Stomach (tissue), 9 donors: ENCODE results near the gene ABI3BP. TPM values are rescaled to one million over a fixed set of nuclear protein-coding genes. Genes with fewer than 3 reads are reported as not detected.
A peak's percentile ranks its signal among the peaks of the same experiment; 100 is the strongest.

Experiments used
- DNase-seq, 2 donors: peaks; one replicate each; pipeline versions ENCODE4 v3.0.0 to v3.0.0-alpha.2; 2013 to 2019
- H3K27ac ChIP-seq, 5 donors: fragments of 200-600 bp in 4 of 5; sonication (generic) in 4 of 5; one replicate each; pipeline ENCODE4 v1.5.1; 2013 to 2019; ENCODE audit warnings: mild to moderate bottlenecking in 1 of 5, moderate library complexity in 1 of 5
- H3K27me3 ChIP-seq, 3 donors: fragments of 200-600 bp; sonication (generic); one replicate each; pipeline ENCODE4 v1.5.1; 2017 to 2019; ENCODE audit warnings: mixed run types in 1 of 3
- H3K36me3 ChIP-seq, 4 donors: fragments of 200-600 bp; sonication (generic); 1 replicate in 3 of 4; 2 replicates in 1 of 4; pipeline ENCODE4 v1.5.1; 2016 to 2019
- H3K4me1 ChIP-seq, 4 donors: fragments of 200-600 bp; sonication (generic); one replicate each; pipeline ENCODE4 v1.5.1; 2016 to 2019
- H3K4me3 ChIP-seq, 4 donors: fragments of 200-600 bp; sonication (generic) in 3 of 4; one replicate each; pipeline ENCODE4 v1.5.1; 2016 to 2019; ENCODE audit warnings: mild to moderate bottlenecking in 1 of 4
- H3K9me3 ChIP-seq, 4 donors: fragments of 200-600 bp; sonication (generic); one replicate each; pipeline ENCODE4 v1.5.1; 2016 to 2019
- CTCF ChIP-seq, 7 experiments: fragments of 450-650 bp in 4 of 7; fragments of 200-600 bp in 3 of 7; sonication (generic) in 3 of 7; IDR thresholded peaks; one replicate each; pipeline ENCODE4 v1.5.1; 2016 to 2019; ENCODE audit warnings: antibody characterized with exemption in 7 of 7, control low read depth in 2 of 7, mild to moderate bottlenecking in 1 of 7
- EP300 ChIP-seq: sonication (generic); formaldehyde crosslinking; IDR thresholded peaks from one replicate; pipeline ENCODE4 v1.6.1; 2017; ENCODE audit warnings: antibody characterized with exemption
- POLR2A ChIP-seq, 4 donors: fragments of 450-650 bp; IDR thresholded peaks; one replicate each; pipeline ENCODE4 v1.6.1; 2016; ENCODE audit warnings: antibody characterized with exemption in 4 of 4, control low read depth in 2 of 4, mild to moderate bottlenecking in 1 of 4, moderate library complexity in 1 of 4
- POLR2AphosphoS5 ChIP-seq, 3 donors: sonication (generic); formaldehyde crosslinking; IDR thresholded peaks; one replicate each; pipeline ENCODE4 v1.6.1; 2016; ENCODE audit warnings: antibody characterized with exemption in 3 of 3
- WGBS, 5 donors: extraction: QIAGEN DNeasy Blood & Tissue Kit in 3 of 5; methylation state at CpG; one replicate each; pipeline versions ENCODE4 v1.1.5 to v1.1.7; 2013 to 2018; 5-methylcytosine and 5-hydroxymethylcytosine counted together
- intact Hi-C: fragments of 100-400 bp; cut with DNase I; formaldehyde crosslinking; loops from one replicate; pipeline ENCODE4 v1.15.1; 2023; ENCODE audit warnings: low total_unique reads
- polyA plus RNA-seq, 3 donors: library from polyadenylated mRNA; stranded (reverse); fragments of 200-250 nt; gene quantifications; one replicate each; pipeline ENCODE4 v1.2.3, GENCODE V29; 2013
- total RNA-seq, 5 donors: library from RNA; depleted of rRNA; stranded (reverse); fragments of >200 nt; gene quantifications; one replicate each; pipeline versions ENCODE4 v1.1.0 to v1.2.3, GENCODE V29; 2014 to 2016
- donor health status: healthy with polysubstance abuse.
- donor health status: Bipolar disorder and iron deficiency.
- donor health status: healthy.

Gene ABI3BP
- total and polyA plus RNA-seq, 8 donors = 1.5 to 252 (median 21.7) TPM

DNA sequence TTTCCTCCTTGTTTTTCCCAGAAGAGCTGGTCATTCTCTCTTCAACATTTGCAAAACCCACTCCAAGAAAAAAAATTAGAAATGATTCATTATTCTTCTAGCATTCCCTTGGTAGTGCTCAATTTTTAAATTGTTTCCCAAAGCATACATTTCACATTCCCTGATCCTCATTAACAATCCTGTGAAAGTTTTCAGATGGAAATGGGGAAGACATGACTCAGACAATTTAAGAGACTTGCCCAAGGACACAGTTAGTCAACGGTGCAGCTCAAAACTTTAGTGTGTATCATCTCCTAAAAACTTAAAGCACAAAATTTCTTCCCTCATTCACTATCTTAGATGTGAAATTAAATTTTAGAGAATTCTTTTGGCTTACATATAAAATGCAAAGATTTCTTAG is 17.1 kb upstream of the ABI3BP start:
- no peak for DNase-seq
- 80 to 87% (median 83%) methylated on average over 1 of the region's 1 CpG for WGBS, 5 donors
- Histone ChIP-seq H3K4me1 (no peaks in the 10 kb centered on the region), H3K9me3 (peaks cover 0 to 27% (median 4%) of the 10 kb centered on the region in 4 donors), H3K36me3 (no peaks in the 10 kb centered on the region), H3K27ac (no peak overlapping the region), H3K27me3 (no peaks in the 10 kb centered on the region), H3K4me3 (no peak overlapping the region)
- TF ChIP-seq CTCF (IDR thresholded peaks at IDR 0.05) (no peak), EP300 (no peak), POLR2AphosphoS5 (IDR thresholded peaks at IDR 0.05) (no peak), POLR2A (IDR thresholded peaks at IDR 0.05) (no peak)
- intact Hi-C loops = no loop called here

DNA sequence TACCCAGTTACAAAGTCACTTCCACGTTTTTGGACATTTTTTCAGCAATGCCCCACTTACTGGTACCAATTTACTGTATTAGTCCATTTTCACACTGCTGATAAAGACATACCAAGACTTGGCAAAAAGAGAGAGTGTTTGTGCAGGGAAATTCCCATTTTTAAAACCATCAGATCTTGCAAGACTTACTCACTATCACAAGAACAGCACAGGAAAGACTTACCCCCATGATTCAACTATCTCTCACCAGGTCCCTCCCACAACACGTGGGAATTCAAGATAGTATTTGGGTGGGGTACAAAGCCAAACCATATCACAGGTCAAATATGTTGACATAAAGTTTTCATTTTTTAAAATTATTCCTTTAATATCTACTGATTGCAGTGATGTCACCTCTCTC is 16.2 kb upstream of the ABI3BP start:
- Histone ChIP-seq H3K9me3 (peaks cover 0 to 27% (median 4%) of the 10 kb centered on the region in 4 donors), H3K27me3 (no peaks in the 10 kb centered on the region), H3K4me3 (no peak overlapping the region), H3K4me1 (no peaks in the 10 kb centered on the region), H3K36me3 (no peaks in the 10 kb centered on the region), H3K27ac (no peak overlapping the region)
- no peak for DNase-seq
- intact Hi-C loops = no loop called here
- 19 to 34% (median 30%) methylated on average over 2 of the region's 2 CpGs for WGBS, 5 donors
- TF ChIP-seq POLR2A (IDR thresholded peaks at IDR 0.05) = no peak
- no peak for TF ChIP-seq CTCF (IDR thresholded peaks at IDR 0.05)
- no peak for TF ChIP-seq POLR2AphosphoS5 (IDR thresholded peaks at IDR 0.05)
- TF ChIP-seq EP300 = no peak

- WGBS, 5 donors = 74 to 89% (median 87%) methylated on average over 2 of the region's 2 CpGs
- no peaks in the 10 kb centered on the region for H3K27me3 ChIP-seq
- H3K9me3 ChIP-seq = no peaks in the 10 kb centered on the region
- no peaks in the 10 kb centered on the region for H3K36me3 ChIP-seq
- intact Hi-C loops = no loop called here
- H3K27ac ChIP-seq = no peak overlapping the region
- DNase-seq = no peak
- H3K4me3 ChIP-seq = no peak overlapping the region
- no peak for TF ChIP-seq POLR2AphosphoS5 (IDR thresholded peaks at IDR 0.05)
- TF ChIP-seq EP300 = no peak
- TF ChIP-seq CTCF (IDR thresholded peaks at IDR 0.05) = no peak
- no peak for TF ChIP-seq POLR2A (IDR thresholded peaks at IDR 0.05)
- H3K4me1 ChIP-seq = peaks cover 0 to 6% (median 3%) of the 10 kb centered on the region in 4 donors
Measured at GRCh38 chr3:100999160-100999559, 5.9 kb upstream of the ABI3BP start.

DNA sequence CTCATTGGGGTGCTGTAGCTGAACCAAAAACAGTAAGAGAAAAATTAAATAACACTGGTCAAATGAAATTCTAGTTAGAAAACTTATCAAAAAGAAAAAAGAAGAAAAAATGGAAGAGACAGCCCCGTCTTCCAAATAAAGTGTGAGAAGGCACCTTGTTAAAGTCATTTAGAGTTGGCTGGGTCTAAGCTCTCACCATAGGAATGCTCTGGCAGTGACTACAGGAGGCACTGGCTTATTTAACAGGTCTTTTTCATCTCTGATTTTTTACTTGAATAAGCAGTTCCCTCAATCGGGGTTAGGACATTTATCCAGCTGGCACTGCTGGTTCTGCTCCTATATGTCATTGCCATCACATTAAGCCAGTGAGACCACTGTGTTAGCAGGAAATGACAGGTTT is 1.6 kb upstream of the ABI3BP start:
- DNase-seq = no peak
- Histone ChIP-seq H3K4me3 (no peak overlapping the region), H3K9me3 (no peaks in the 10 kb centered on the region), H3K36me3 (no peaks in the 10 kb centered on the region), H3K4me1 (peaks cover 0 to 14% (median 6%) of the 10 kb centered on the region in 4 donors), H3K27ac (peak overlapping the region in 3 of 5 donors; percentile 52 to 82 (median 78)), H3K27me3 (no peaks in the 10 kb centered on the region)
- intact Hi-C loops = no loop called here
- 64 to 82% (median 80%) methylated on average over 2 of the region's 2 CpGs for WGBS, 5 donors
- TF ChIP-seq POLR2AphosphoS5 (IDR thresholded peaks at IDR 0.05) = no peak

DNA sequence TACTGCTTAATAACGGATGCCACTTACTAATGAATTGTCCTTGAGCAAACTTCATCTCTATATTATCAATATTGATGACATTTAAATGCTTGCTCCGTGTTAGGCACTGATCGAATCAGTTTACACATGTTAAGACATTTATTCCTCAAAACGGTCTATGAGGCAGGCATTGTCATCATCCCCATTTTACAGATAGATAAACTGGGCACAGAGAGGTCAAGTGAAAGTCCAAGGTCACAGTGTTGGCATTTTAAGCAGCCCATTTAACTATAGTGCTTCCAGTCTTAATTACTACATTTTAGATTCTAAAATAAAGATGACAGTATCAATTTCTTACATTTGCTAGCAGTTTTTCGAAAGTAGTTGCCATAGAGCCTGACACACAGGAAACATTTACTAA is 966 bp upstream of the ABI3BP start:
- H3K4me3 ChIP-seq = no peak overlapping the region
- H3K27me3 ChIP-seq = no peaks in the 10 kb centered on the region
- H3K36me3 ChIP-seq = no peaks in the 10 kb centered on the region
- H3K9me3 ChIP-seq = no peaks in the 10 kb centered on the region
- intact Hi-C loops = no loop called here
- TF ChIP-seq POLR2AphosphoS5 (IDR thresholded peaks at IDR 0.05) (no peak), POLR2A (IDR thresholded peaks at IDR 0.05) (no peak), EP300 (no peak), CTCF (IDR thresholded peaks at IDR 0.05) (no peak)
- peaks cover 0 to 14% (median 6%) of the 10 kb centered on the region in 4 donors for H3K4me1 ChIP-seq
- 54 to 77% (median 74%) methylated on average over 5 of the region's 5 CpGs for WGBS, 5 donors
- no peak for DNase-seq
- H3K27ac ChIP-seq = peak overlapping the region in 3 of 5 donors; percentile 52 to 82 (median 78)
